ENCODE results near the gene CLCN6.

GRCh38 chr1:11886986-11887665, 81.1 kb downstream of the CLCN6 start:
- TF ChIP-seq POLR2A (IDR thresholded peaks at IDR 0.05), result no peak
- no peak for TF ChIP-seq CTCF (IDR thresholded peaks at IDR 0.05)
- peak in 1 of 3 donors; percentile 35 for TF ChIP-seq POLR2AphosphoS5 (IDR thresholded peaks at IDR 0.05)
